Type B pancreatic cell (in vitro differentiated cells): ENCODE measurements around the gene DYNLRB1. TPM values are rescaled to one million over a fixed set of nuclear protein-coding genes. Genes with fewer than 3 reads are reported as not detected.
A peak's percentile ranks its signal among the peaks of the same experiment; 100 is the strongest.

ENCODE experiments used
- DNase-seq: peaks from one replicate; pipeline ENCODE4 v3.0.0; 2021; ENCODE audit warnings: mixed read lengths; ENCODE audit not compliant: unreplicated experiment; ENCODE audit errors: extremely low spot score
- H3K27ac Mint-ChIP-seq: 2 replicates; pipeline ENCODE4 v1.8.0; 2021; ENCODE audit warnings: mild to moderate bottlenecking, mixed read lengths
- H3K27me3 Mint-ChIP-seq: 2 replicates; pipeline ENCODE4 v1.8.0; 2021; ENCODE audit warnings: mixed read lengths
- H3K36me3 Mint-ChIP-seq: 2 replicates; pipeline ENCODE4 v1.8.0; 2021; ENCODE audit warnings: mixed read lengths
- H3K4me1 Mint-ChIP-seq: one replicate; pipeline ENCODE4 v1.8.0; 2021; ENCODE audit warnings: mixed read lengths; ENCODE audit not compliant: unreplicated experiment
- H3K4me3 Mint-ChIP-seq: 2 replicates; pipeline ENCODE4 v1.8.0; 2021; ENCODE audit warnings: mild to moderate bottlenecking, mixed read lengths
- H3K9me3 Mint-ChIP-seq: 2 replicates; pipeline ENCODE4 v1.8.0; 2021; ENCODE audit warnings: mixed read lengths
- total RNA-seq: library from RNA; stranded (reverse); gene quantifications from 2 replicates; pipeline ENCODE4 v1.2.1, GENCODE V29; 2021; ENCODE audit warnings: low replicate concordance
- TF ChIP-seq, protein P1 (sequence below): fragments of 200-600 bp; sonication (generic); conservative IDR thresholded peaks from 2 replicates; pipeline ENCODE4 v1.5.0; 2021; ENCODE audit warnings: antibody characterized with exemption, mild to moderate bottlenecking

Gene DYNLRB1
- total RNA-seq, 1 donor from 2014 or later = 164 TPM

DNA sequence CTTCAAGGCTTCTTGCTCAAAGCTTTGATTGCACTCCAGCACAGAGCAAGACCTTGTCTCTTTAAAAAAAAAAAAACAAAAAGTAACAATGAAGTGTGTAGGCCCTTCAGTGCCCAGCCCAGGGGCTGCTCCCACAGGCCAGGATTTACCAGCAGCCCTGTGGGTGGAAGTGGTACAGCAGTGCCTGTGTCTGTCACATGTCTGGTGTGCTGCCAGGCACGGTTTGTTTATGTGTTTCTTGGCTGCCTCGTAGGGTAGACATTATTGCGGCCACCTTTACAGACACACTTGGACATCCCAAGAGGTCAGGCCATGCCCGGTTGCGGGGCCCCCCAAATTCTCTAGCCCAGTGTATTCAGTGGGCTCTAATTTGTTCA is 12.7 kb downstream of the DYNLRB1 start:
- TF ChIP-seq, protein P1, sequence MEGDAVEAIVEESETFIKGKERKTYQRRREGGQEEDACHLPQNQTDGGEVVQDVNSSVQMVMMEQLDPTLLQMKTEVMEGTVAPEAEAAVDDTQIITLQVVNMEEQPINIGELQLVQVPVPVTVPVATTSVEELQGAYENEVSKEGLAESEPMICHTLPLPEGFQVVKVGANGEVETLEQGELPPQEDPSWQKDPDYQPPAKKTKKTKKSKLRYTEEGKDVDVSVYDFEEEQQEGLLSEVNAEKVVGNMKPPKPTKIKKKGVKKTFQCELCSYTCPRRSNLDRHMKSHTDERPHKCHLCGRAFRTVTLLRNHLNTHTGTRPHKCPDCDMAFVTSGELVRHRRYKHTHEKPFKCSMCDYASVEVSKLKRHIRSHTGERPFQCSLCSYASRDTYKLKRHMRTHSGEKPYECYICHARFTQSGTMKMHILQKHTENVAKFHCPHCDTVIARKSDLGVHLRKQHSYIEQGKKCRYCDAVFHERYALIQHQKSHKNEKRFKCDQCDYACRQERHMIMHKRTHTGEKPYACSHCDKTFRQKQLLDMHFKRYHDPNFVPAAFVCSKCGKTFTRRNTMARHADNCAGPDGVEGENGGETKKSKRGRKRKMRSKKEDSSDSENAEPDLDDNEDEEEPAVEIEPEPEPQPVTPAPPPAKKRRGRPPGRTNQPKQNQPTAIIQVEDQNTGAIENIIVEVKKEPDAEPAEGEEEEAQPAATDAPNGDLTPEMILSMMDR = no peak
- no peaks in the 10 kb centered on the region for H3K9me3 Mint-ChIP-seq
- H3K4me3 Mint-ChIP-seq = no peak overlapping the region
- peaks cover 35% of the 10 kb centered on the region for H3K4me1 Mint-ChIP-seq
- H3K27ac Mint-ChIP-seq = peak overlapping the region; percentile 66
- H3K36me3 Mint-ChIP-seq = peaks cover 36% of the 10 kb centered on the region
- no peak for DNase-seq
- H3K27me3 Mint-ChIP-seq = no peaks in the 10 kb centered on the region

DNA sequence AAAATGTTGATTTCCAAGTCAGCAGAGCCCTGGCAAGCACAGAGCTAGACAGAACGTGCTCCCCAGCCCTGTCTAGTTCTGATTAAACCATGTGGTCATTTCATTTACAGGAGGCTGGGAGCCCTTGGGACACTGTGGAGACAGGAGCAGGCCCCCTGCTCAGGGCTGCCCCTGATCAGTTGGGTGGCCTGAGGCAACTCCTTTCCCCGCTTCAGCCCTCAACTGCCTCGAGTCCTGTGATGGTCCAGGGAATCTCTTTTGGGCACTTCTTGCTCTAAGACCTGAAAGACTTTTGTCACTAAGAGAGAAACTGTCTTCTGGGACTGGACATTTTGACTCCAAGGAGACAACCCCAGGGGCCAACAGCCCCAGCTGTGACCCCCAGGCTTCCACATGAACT is 13.5 kb downstream of the DYNLRB1 start:
- Mint-ChIP-seq H3K9me3 (no peaks in the 10 kb centered on the region), H3K4me3 (no peak overlapping the region)
- TF ChIP-seq, protein P1 = no peak

DNA sequence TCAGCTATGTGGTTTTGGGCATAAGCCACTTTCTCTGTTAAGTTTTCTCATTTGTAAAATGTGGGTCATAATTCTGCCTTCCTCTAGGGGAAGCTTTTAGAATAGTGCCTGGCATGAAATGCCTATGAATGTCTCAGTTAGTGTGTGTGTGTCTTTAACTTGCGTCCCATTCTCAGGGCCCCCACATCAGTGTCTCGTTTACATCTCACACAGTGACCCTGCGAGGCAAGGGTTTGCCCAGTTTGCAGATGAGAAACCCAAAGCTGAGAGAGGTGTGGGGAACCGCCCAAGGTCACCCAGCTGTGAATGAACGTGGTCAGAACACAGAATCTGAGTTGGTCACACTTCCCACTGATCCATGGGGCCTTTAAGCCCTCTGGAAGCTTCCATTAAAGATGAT is 14.1 kb downstream of the DYNLRB1 start:
- TF ChIP-seq, protein P1 = peak; percentile 34
- H3K27me3 Mint-ChIP-seq = no peaks in the 10 kb centered on the region

More for the DNA sequence above, 13.5 kb downstream of the DYNLRB1 start:
- no peak overlapping the region for H3K27ac Mint-ChIP-seq
- peaks cover 27% of the 10 kb centered on the region for H3K4me1 Mint-ChIP-seq
- no peak for DNase-seq
- H3K27me3 Mint-ChIP-seq = no peaks in the 10 kb centered on the region
- peaks cover 39% of the 10 kb centered on the region for H3K36me3 Mint-ChIP-seq

DNA sequence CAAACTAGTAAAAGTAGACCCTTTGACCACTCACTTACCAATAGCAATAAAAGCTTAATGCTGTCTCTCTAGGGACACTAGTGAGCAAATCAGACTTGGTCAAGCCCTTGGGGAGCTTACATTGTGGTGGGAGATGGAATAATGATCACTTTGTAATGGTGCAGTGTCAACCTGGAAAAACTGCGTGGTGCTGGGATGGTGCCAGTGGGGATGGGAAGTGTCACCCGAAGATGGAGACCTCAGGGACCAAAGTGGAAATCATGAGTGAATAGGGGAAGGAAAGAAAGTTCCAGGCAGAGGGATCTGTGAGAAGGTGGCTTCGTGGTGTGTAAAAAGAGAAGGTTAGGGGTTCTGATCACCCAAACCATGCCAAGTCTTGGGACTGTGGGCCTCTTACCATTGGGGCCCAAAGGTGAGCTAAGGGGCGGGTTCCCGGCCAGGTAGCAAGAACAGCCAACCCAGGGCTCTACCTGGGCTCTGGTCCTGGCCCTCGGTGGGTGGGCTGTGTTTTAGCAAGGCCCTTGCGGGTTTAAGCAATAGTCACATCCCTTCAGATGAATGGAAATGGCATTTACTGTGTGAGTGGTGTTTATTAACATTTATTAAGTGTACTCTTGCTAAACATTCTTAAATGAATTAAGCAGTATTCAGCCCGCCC is 15.5 kb downstream of the DYNLRB1 start:
- no peak overlapping the region for H3K4me3 Mint-ChIP-seq
- H3K27me3 Mint-ChIP-seq = no peaks in the 10 kb centered on the region
- DNase-seq = no peak
- H3K36me3 Mint-ChIP-seq = peaks cover 44% of the 10 kb centered on the region
- H3K27ac Mint-ChIP-seq = peak overlapping the region; percentile 30
- H3K4me1 Mint-ChIP-seq = peaks cover 9% of the 10 kb centered on the region
- H3K9me3 Mint-ChIP-seq = no peaks in the 10 kb centered on the region
- TF ChIP-seq, protein P1 = no peak

More for the DNA sequence above, 14.1 kb downstream of the DYNLRB1 start:
- H3K4me3 Mint-ChIP-seq = no peak overlapping the region
- no peaks in the 10 kb centered on the region for H3K9me3 Mint-ChIP-seq
- peaks cover 43% of the 10 kb centered on the region for H3K36me3 Mint-ChIP-seq
- peaks cover 22% of the 10 kb centered on the region for H3K4me1 Mint-ChIP-seq
- peak overlapping the region; percentile 72 for H3K27ac Mint-ChIP-seq
- no peak for DNase-seq

DNA sequence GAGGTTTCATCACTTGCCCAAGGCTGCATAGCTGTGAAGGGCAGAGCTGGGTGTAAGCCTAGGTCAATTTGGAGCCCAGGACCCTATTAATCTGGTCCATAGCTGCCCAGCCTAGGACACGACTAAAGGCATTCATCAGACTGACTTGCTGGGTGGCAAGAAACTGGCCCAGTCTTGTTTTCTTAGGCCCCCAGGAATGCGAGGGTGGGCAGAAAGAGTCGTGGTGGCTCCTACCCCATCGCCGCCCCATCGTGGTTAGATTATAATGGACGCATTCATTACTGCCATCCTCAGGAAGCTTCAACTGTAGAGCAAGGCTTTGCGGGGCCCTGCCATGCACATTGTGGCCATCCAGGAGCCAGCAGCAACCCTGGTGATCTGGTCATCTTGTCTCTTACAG is 16.1 kb downstream of the DYNLRB1 start:
- TF ChIP-seq, protein P1 = no peak
- Mint-ChIP-seq H3K4me3 (no peak overlapping the region), H3K27me3 (no peaks in the 10 kb centered on the region), H3K27ac (peak overlapping the region; percentile 30), H3K9me3 (no peaks in the 10 kb centered on the region), H3K4me1 (peaks cover 9% of the 10 kb centered on the region), H3K36me3 (peaks cover 41% of the 10 kb centered on the region)
- no peak for DNase-seq

DNA sequence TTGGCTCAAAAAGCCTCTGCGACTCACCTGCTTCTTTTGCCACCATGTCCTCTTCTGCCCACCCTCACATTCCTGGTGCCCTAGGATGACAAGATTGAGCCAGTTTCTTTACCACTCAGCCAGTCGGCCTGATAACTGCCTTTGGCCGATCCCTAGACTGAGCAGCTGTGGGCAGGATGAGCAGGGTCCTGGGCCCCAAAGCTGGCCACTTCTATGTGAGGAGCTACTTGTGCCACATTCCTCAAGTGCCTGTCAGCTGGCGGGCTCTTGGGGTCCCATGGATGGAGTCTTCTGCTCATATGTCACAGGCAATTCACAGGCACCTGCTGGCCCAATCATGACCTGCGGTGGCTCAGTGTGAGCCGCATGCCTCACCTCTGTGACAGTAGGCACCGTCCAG is 16.5 kb downstream of the DYNLRB1 start:
- Mint-ChIP-seq H3K4me1 (peaks cover 9% of the 10 kb centered on the region), H3K36me3 (peaks cover 41% of the 10 kb centered on the region)

More for the DNA sequence above, 16.5 kb downstream of the DYNLRB1 start:
- H3K27me3 Mint-ChIP-seq = no peaks in the 10 kb centered on the region
- H3K27ac Mint-ChIP-seq = peak overlapping the region; percentile 30
- TF ChIP-seq, protein P1 = no peak
- no peak for DNase-seq
- H3K4me3 Mint-ChIP-seq = no peak overlapping the region
- no peaks in the 10 kb centered on the region for H3K9me3 Mint-ChIP-seq
